Bronchial epithelial cell (primary cell): ENCODE data around the gene ZC3H8. TPM values are rescaled to one million over a fixed set of nuclear protein-coding genes. Genes with fewer than 3 reads are reported as not detected.

ENCODE experiments used
- DNase-seq: peaks from one replicate; pipeline ENCODE4 v3.0.0-alpha.2; 2010; ENCODE audit warnings: low read depth
- FAIRE-seq: peaks from 2 replicates; lab custom pipeline; 2011; peaks lifted over from hg19 to GRCh38; lab: Jason Lieb, UNC
- H3K27me3 ChIP-seq: 2 replicates; pipeline ENCODE4 v1.5.1; 2011; ENCODE audit warnings: low read length; ENCODE audit not compliant: control insufficient read depth, insufficient read depth
- H3K36me3 ChIP-seq: 2 replicates; pipeline ENCODE4 v1.5.1; 2011; ENCODE audit warnings: low read length; ENCODE audit not compliant: control insufficient read depth, insufficient read depth
- H3K4me3 ChIP-seq: 2 replicates; pipeline ENCODE4 v1.5.1; 2011; ENCODE audit warnings: mild to moderate bottlenecking, low read depth, low read length, control low read depth
- CTCF ChIP-seq: IDR thresholded peaks from 2 replicates; pipeline ENCODE4 v1.5.1; 2011; ENCODE audit warnings: mild to moderate bottlenecking, moderate library complexity, low read length, control low read depth, inconsistent platforms; ENCODE audit not compliant: insufficient read depth, severe bottlenecking
- total RNA-seq: library from RNA; depleted of rRNA; stranded (reverse); fragments of >200 nt; gene quantifications from 2 replicates; pipeline ENCODE4 v1.2.1, GENCODE V29; 2014

Gene ZC3H8
- total RNA-seq, 1 donor from 2014 or later, result 7.9 TPM

GRCh38 chr2:112256654-112257053 lies 1.8 kb upstream of the ZC3H8 start:
- no peaks in the 10 kb centered on the region for H3K27me3 ChIP-seq
- no peak for TF ChIP-seq CTCF
- no peaks in the 10 kb centered on the region for H3K36me3 ChIP-seq
- FAIRE-seq (no peak), DNase-seq (no peak)
- H3K4me3 ChIP-seq, result no peak overlapping the region

- no peaks in the 10 kb centered on the region for H3K27me3 ChIP-seq
- FAIRE-seq, result no peak
- TF ChIP-seq CTCF, result no peak
Observed at GRCh38 chr2:112255875-112256274, 1.0 kb upstream of the ZC3H8 start.

GRCh38 chr2:112253261-112253815 lies 1.5 kb downstream of the ZC3H8 start:
- Histone ChIP-seq H3K4me3 (no peak overlapping the region), H3K27me3 (no peaks in the 10 kb centered on the region), H3K36me3 (peaks cover 1% of the 10 kb centered on the region)
- FAIRE-seq, result no peak
- DNase-seq, result no peak
- no peak for TF ChIP-seq CTCF

More at GRCh38 chr2:112255875-112256274, 1.0 kb upstream of the ZC3H8 start:
- H3K36me3 ChIP-seq, result no peaks in the 10 kb centered on the region
- DNase-seq, result no peak
- no peak overlapping the region for H3K4me3 ChIP-seq

GRCh38 chr2:112251271-112251670 lies 3.6 kb downstream of the ZC3H8 start:
- Histone ChIP-seq H3K27me3 (no peaks in the 10 kb centered on the region), H3K36me3 (peaks cover 3% of the 10 kb centered on the region), H3K4me3 (no peak overlapping the region)
- no peak for TF ChIP-seq CTCF
- no peak for FAIRE-seq
- no peak for DNase-seq

GRCh38 chr2:112244854-112245253 lies 10.0 kb downstream of the ZC3H8 start:
- Histone ChIP-seq H3K36me3 (peaks cover 3% of the 10 kb centered on the region), H3K27me3 (no peaks in the 10 kb centered on the region), H3K4me3 (no peak overlapping the region)
- DNase-seq, result no peak
- no peak for TF ChIP-seq CTCF
- FAIRE-seq, result no peak

GRCh38 chr2:112243233-112243632 lies 11.6 kb downstream of the ZC3H8 start:
- TF ChIP-seq CTCF, result no peak
- peaks cover 2% of the 10 kb centered on the region for H3K36me3 ChIP-seq
- DNase-seq (peak; percentile 37), FAIRE-seq (no peak)
- no peaks in the 10 kb centered on the region for H3K27me3 ChIP-seq
- no peak overlapping the region for H3K4me3 ChIP-seq
